Naive thymus-derived CD4-positive, alpha-beta T cell (primary cell): ENCODE results near the gene MTOR. TPM values are rescaled to one million over a fixed set of nuclear protein-coding genes. Genes with fewer than 3 reads are reported as not detected.
"Not testable (repeated sequence)": the region's sequence is repeated elsewhere in the genome, so short reads cannot be mapped to it uniquely, and the experiment has no call there.

ENCODE experiments used
- ATAC-seq: fragments of 150-1000 bp; cut with Tn5 transposase; 2 replicates; pipeline ENCODE4 v1.10.0; 2021; ENCODE audit warnings: mild to moderate bottlenecking, moderate library complexity
- CTCF ChIA-PET: fragments of 350-600 bp; sonication (Branson Sonifier 250); formaldehyde crosslinking; loops from one replicate; lab custom pipeline; 2021; ENCODE audit warnings: antibody characterized with exemption; lab: Charles Lee
- POLR2A ChIA-PET: fragments of 350-600 bp; sonication (Branson Sonifier 250); formaldehyde crosslinking; loops from one replicate; lab custom pipeline; 2021; ENCODE audit warnings: antibody characterized with exemption, inconsistent platforms; lab: Charles Lee
- DNase-seq, 9 donors: peaks; one replicate each; pipeline versions ENCODE4 v3.0.0 to v3.0.0-alpha.2; 2020 to 2022; ENCODE audit warnings: mixed read lengths in 1 of 9
- H3K27ac ChIP-seq: one replicate; pipeline ENCODE4 v1.7.0; 2013; ENCODE audit warnings: mild to moderate bottlenecking, low read depth, low read length, moderate library complexity
- H3K27me3 ChIP-seq, 2 donors: one replicate each; pipeline ENCODE4 v1.7.0; 2013; ENCODE audit warnings: low read length in 2 of 2, mild to moderate bottlenecking in 2 of 2, moderate library complexity in 2 of 2; ENCODE audit not compliant: control insufficient read depth in 2 of 2, insufficient read depth in 2 of 2
- H3K36me3 ChIP-seq, 3 experiments: 1 replicate in 2 of 3; 2 replicates in 1 of 3; pipeline ENCODE4 v1.7.0; 2013; ENCODE audit warnings: low read length in 3 of 3, mild to moderate bottlenecking in 3 of 3, moderate library complexity in 1 of 3; ENCODE audit not compliant: insufficient read depth in 3 of 3, control insufficient read depth in 2 of 3
- H3K4me1 ChIP-seq, 2 donors: one replicate each; pipeline ENCODE4 v1.7.0; 2013; ENCODE audit warnings: low read length in 2 of 2, mild to moderate bottlenecking in 2 of 2, moderate library complexity in 1 of 2; ENCODE audit not compliant: control insufficient read depth in 2 of 2, insufficient read depth in 2 of 2
- H3K4me3 ChIP-seq: 2 replicates; pipeline ENCODE4 v1.7.0; 2013; ENCODE audit warnings: mild to moderate bottlenecking, low read length
- H3K9me3 ChIP-seq, 3 experiments: 1 replicate in 2 of 3; 2 replicates in 1 of 3; pipeline ENCODE4 v1.7.0; 2013; ENCODE audit warnings: low read length in 3 of 3; ENCODE audit not compliant: control insufficient read depth in 2 of 3
- H3K27ac Mint-ChIP-seq, 9 donors: one replicate each; pipeline ENCODE4 v1.8.0; 2020 to 2022; ENCODE audit warnings: mixed read lengths in 9 of 9, mild to moderate bottlenecking in 8 of 9, moderate library complexity in 5 of 9, inconsistent platforms in 2 of 9
- H3K27me3 Mint-ChIP-seq, 5 donors: one replicate each; pipeline ENCODE4 v1.8.0; 2021 to 2022; ENCODE audit warnings: mixed read lengths in 5 of 5, mild to moderate bottlenecking in 1 of 5
- H3K36me3 Mint-ChIP-seq, 5 donors: one replicate each; pipeline ENCODE4 v1.8.0; 2020 to 2022; ENCODE audit warnings: mixed read lengths in 5 of 5, mild to moderate bottlenecking in 3 of 5, inconsistent platforms in 1 of 5
- H3K4me1 Mint-ChIP-seq, 7 donors: one replicate each; pipeline ENCODE4 v1.8.0; 2020 to 2022; ENCODE audit warnings: mixed read lengths in 7 of 7, mild to moderate bottlenecking in 3 of 7, inconsistent platforms in 1 of 7
- H3K4me3 Mint-ChIP-seq, 10 donors: one replicate each; pipeline ENCODE4 v1.8.0; 2020 to 2022; ENCODE audit warnings: mild to moderate bottlenecking in 10 of 10, mixed read lengths in 10 of 10, moderate library complexity in 6 of 10, inconsistent platforms in 2 of 10
- H3K9me3 Mint-ChIP-seq, 11 donors: one replicate each; pipeline ENCODE4 v1.8.0; 2020 to 2022; ENCODE audit warnings: mixed read lengths in 11 of 11, mild to moderate bottlenecking in 4 of 11, inconsistent platforms in 1 of 11, moderate library complexity in 1 of 11
- intact Hi-C, 2 donors: fragments of 100-400 bp; cut with micrococcal nuclease; formaldehyde crosslinking; loops; one replicate each; pipeline ENCODE4 v1.15.1; 2023
- polyA plus RNA-seq, 2 donors: library from polyadenylated mRNA; unstranded; fragments of 300-500 nt; fragmentation: Illumina TruSeq; gene quantifications; one replicate each; pipeline ENCODE4 v1.2.3, GENCODE V29; 2021
- total RNA-seq, 6 experiments: library from RNA in 5 of 6; stranded (reverse) in 5 of 6; gene quantifications; 1 replicate in 5 of 6; 2 replicates in 1 of 6; pipeline ENCODE4 v1.2.3 and lab custom pipeline; 2021 to 2026

MTOR gene
- total and polyA plus RNA-seq, 7 experiments from 2014 or later, result 4.8 to 47.9 (median 44.8) TPM

- intact Hi-C loops, result no loop called here
- Mint-ChIP-seq H3K9me3 (peaks cover 0 to 4% (median 0%) of the 10 kb centered on the region in 11 donors), H3K27ac (peak overlapping the region in 7 of 9 donors; percentile 46 to 98 (median 88)), H3K4me3 (peak overlapping the region in 4 of 10 donors; percentile 25 to 83 (median 43)), H3K36me3 (peaks cover 19 to 52% (median 39%) of the 10 kb centered on the region in 5 donors), H3K4me1 (peaks cover 67 to 93% (median 81%) of the 10 kb centered on the region in 7 donors), H3K27me3 (no peaks in the 10 kb centered on the region)
- Histone ChIP-seq H3K27me3 (no peaks in the 10 kb centered on the region), H3K9me3 (no peaks in the 10 kb centered on the region), H3K4me1 (peaks cover 32 to 75% of the 10 kb centered on the region in 2 donors), H3K27ac (peak overlapping the region; percentile 71), H3K36me3 (peaks cover 0 to 15% (median 0%) of the 10 kb centered on the region in 3 experiments), H3K4me3 (no peak overlapping the region)
- ATAC-seq (no peak), DNase-seq (no peak)
- POLR2A ChIA-PET, result interaction anchor here (1.0 to 5.5 kb wide), 3 partner anchors 11 to 17 kb away, joined by 3 to 31 read pairs (median 26); partner anchors contain the start of gene MTOR
- CTCF ChIA-PET, result interaction anchor here (0.8 to 2.1 kb wide), 2 partner anchors 15 to 17 kb away, joined by 3 to 9 read pairs; no protein-coding TSS in a partner anchor
Measured at GRCh38 chr1:11279152-11279551, 16.8 kb upstream of the MTOR start.

GRCh38 chr1:11273595-11274234, 11.4 kb upstream of the MTOR start:
- Histone ChIP-seq H3K27me3 (no peaks in the 10 kb centered on the region), H3K9me3 (no peaks in the 10 kb centered on the region), H3K36me3 (peaks cover 0 to 15% (median 0%) of the 10 kb centered on the region in 3 experiments), H3K4me3 (peak overlapping the region; percentile 71), H3K27ac (peak overlapping the region; percentile 97), H3K4me1 (peaks cover 21 to 31% of the 10 kb centered on the region in 2 donors)
- H3K9me3 Mint-ChIP-seq, result no peaks in the 10 kb centered on the region
- peak overlapping the region; percentile 90 to 96 (median 92) for H3K27ac Mint-ChIP-seq
- DNase-seq, result peak in 1 of 9 donors; percentile 13
- H3K4me1 Mint-ChIP-seq, result peaks cover 29 to 48% (median 39%) of the 10 kb centered on the region in 7 donors
- POLR2A ChIA-PET, result interaction anchor here (1.3 to 2.9 kb wide), 5 partner anchors 10 to 446 kb away, joined by 3 to 28 read pairs (median 9); partner anchors contain the start of gene MTOR
- peak overlapping the region; percentile 84 to 99 (median 96) for H3K4me3 Mint-ChIP-seq
- CTCF ChIA-PET, result no interaction called here
- H3K36me3 Mint-ChIP-seq, result peaks cover 10 to 26% (median 21%) of the 10 kb centered on the region in 5 donors
- peaks cover 0 to 3% (median 0%) of the 10 kb centered on the region in 5 donors for H3K27me3 Mint-ChIP-seq
- ATAC-seq, result peak; percentile 45
- intact Hi-C loops, result loop anchor here (1.0 to 2.0 kb wide), 8 partner anchors 8 to 634 kb away; partner anchors contain the start of genes MTOR (in 2 of the 2), CLCN6 (in 1 of the 2), EXOSC10 (in 1 of the 2) and FBXO2 (in 1 of the 2)

- peaks cover 0 to 13% (median 0%) of the 10 kb centered on the region in 3 experiments for H3K36me3 ChIP-seq
- ChIA-PET CTCF (interaction anchor here (0.6 kb wide), 1 partner anchor 13 kb away, joined by 5 read pairs; no protein-coding TSS in a partner anchor), POLR2A (interaction anchor here (1.2 to 2.9 kb wide), 6 partner anchors 8 to 447 kb away, joined by 3 to 28 read pairs (median 6); partner anchors contain the start of gene MTOR)
- peaks cover 21 to 30% of the 10 kb centered on the region in 2 donors for H3K4me1 ChIP-seq
- H3K27me3 ChIP-seq, result no peaks in the 10 kb centered on the region
- H3K27ac Mint-ChIP-seq, result peak within 1 kb of the TSS; percentile 90 to 96 (median 92)
- peak within 1 kb of the TSS; percentile 84 to 99 (median 96) for H3K4me3 Mint-ChIP-seq
- DNase-seq (peak; percentile 66 to 84 (median 72)), ATAC-seq (peak; percentile 93)
- intact Hi-C loops, result loop anchor here (1.0 to 2.0 kb wide), 8 partner anchors 8 to 634 kb away; partner anchors contain the start of genes MTOR (in 2 of the 2), CLCN6 (in 1 of the 2), EXOSC10 (in 1 of the 2) and FBXO2 (in 1 of the 2)
- peak within 1 kb of the TSS; percentile 97 for H3K27ac ChIP-seq
- peaks cover 0 to 6% (median 0%) of the 10 kb centered on the region in 5 donors for H3K27me3 Mint-ChIP-seq
- H3K4me3 ChIP-seq, result peak within 1 kb of the TSS; percentile 71
- no peaks in the 10 kb centered on the region for H3K9me3 Mint-ChIP-seq
- H3K4me1 Mint-ChIP-seq, result peaks cover 23 to 41% (median 32%) of the 10 kb centered on the region in 7 donors
- H3K36me3 Mint-ChIP-seq, result peaks cover 10 to 20% (median 14%) of the 10 kb centered on the region in 5 donors
- no peaks in the 10 kb centered on the region for H3K9me3 ChIP-seq
Measured at GRCh38 chr1:11272832-11273594, 10.7 kb upstream of the MTOR start, which contains the start of gene UBIAD1. TSS of gene UBIAD1 (plus strand) at chr1:11273198. CDS start at chr1:11273532, 334 bp downstream.

- ATAC-seq (no peak), DNase-seq (no peak)
- H3K4me1 Mint-ChIP-seq, result peaks cover 18 to 36% (median 27%) of the 10 kb centered on the region in 7 donors
- peaks cover 10 to 18% (median 12%) of the 10 kb centered on the region in 5 donors for H3K36me3 Mint-ChIP-seq
- intact Hi-C loops, result loop anchor here in 1 of 2 donors (2.0 kb wide), 2 partner anchors 18 to 534 kb away; partner anchors contain the start of gene CLCN6
- H3K27me3 Mint-ChIP-seq, result peaks cover 0 to 7% (median 0%) of the 10 kb centered on the region in 5 donors
- H3K36me3 ChIP-seq, result peaks cover 0 to 8% (median 0%) of the 10 kb centered on the region in 3 experiments
- POLR2A ChIA-PET, result interaction anchor here (0.7 to 2.9 kb wide), 7 partner anchors 9 to 447 kb away, joined by 3 to 28 read pairs (median 4); partner anchors contain the start of gene MTOR
- no peaks in the 10 kb centered on the region for H3K9me3 Mint-ChIP-seq
- H3K27ac Mint-ChIP-seq, result peak overlapping the region in 7 of 9 donors; percentile 14 to 73 (median 38)
- H3K27ac ChIP-seq, result peak overlapping the region; percentile 43
- no peaks in the 10 kb centered on the region for H3K9me3 ChIP-seq
- H3K4me1 ChIP-seq, result peaks cover 21 to 25% of the 10 kb centered on the region in 2 donors
- H3K27me3 ChIP-seq, result no peaks in the 10 kb centered on the region
- H3K4me3 ChIP-seq, result peak overlapping the region; percentile 53
- peak overlapping the region; percentile 62 to 97 (median 72) for H3K4me3 Mint-ChIP-seq
- CTCF ChIA-PET, result interaction anchor here (0.6 kb wide), 1 partner anchor 12 kb away, joined by 5 read pairs; no protein-coding TSS in a partner anchor
Measured at GRCh38 chr1:11272544-11272831, 10.1 kb upstream of the MTOR start.

GRCh38 chr1:11267350-11268337, 5.3 kb upstream of the MTOR start:
- H3K4me3 Mint-ChIP-seq, H3K27me3 ChIP-seq, ATAC-seq, H3K9me3 Mint-ChIP-seq, H3K36me3 ChIP-seq, H3K27ac ChIP-seq, DNase-seq, intact Hi-C loops, H3K27ac Mint-ChIP-seq, H3K4me1 ChIP-seq, H3K9me3 ChIP-seq, H3K4me3 ChIP-seq, H3K36me3 Mint-ChIP-seq: not testable (repeated sequence)
- H3K27me3 Mint-ChIP-seq, result peaks cover 0 to 13% (median 0%) of the 10 kb centered on the region in 5 donors
- ChIA-PET POLR2A (interaction anchor here (0.7 to 1.4 kb wide), 5 partner anchors 11 to 383 kb away, joined by 3 to 4 read pairs (median 3); no protein-coding TSS in a partner anchor), CTCF (interaction anchor here (0.7 kb wide), 1 partner anchor 25 kb away, joined by 3 read pairs; no protein-coding TSS in a partner anchor)
- peaks cover 0 to 10% (median 7%) of the 10 kb centered on the region in 7 donors for H3K4me1 Mint-ChIP-seq
